ENCODE results near the gene MTHFD1L. TPM values are rescaled to one million over a fixed set of nuclear protein-coding genes. Genes with fewer than 3 reads are reported as not detected.
A peak's percentile ranks its signal among the peaks of the same experiment; 100 is the strongest.

Gene MTHFD1L
- total RNA-seq, 1 donor from 2014 or later = 66.0 TPM

DNA sequence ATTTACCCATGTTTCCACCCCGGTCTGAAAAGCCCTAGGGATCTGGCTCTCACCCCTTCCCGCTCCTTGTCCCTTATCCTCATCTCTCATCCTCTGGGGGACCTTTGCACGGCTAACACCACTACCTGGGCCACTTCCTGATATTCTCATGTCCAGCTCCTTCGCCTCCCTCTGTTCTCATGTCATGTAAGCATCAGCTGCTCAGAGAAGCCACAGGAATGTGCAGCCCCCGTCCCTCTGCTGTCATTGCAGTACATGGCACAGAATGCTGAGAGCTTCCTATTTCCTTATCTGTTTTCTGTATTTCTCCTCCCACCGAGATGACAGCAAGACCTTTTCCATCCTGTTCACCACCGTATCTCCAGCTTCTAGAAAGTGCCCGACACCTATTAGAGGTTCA lies 102.4 kb downstream of the MTHFD1L start:
- Mint-ChIP-seq H3K27ac (ENCODE audit: unreplicated experiment) (peak overlapping the region; percentile 85), H3K4me1 (ENCODE audit: unreplicated experiment) (peaks cover 17% of the 10 kb centered on the region), H3K4me3 (ENCODE audit: unreplicated experiment) (peak overlapping the region; percentile 68)

DNA sequence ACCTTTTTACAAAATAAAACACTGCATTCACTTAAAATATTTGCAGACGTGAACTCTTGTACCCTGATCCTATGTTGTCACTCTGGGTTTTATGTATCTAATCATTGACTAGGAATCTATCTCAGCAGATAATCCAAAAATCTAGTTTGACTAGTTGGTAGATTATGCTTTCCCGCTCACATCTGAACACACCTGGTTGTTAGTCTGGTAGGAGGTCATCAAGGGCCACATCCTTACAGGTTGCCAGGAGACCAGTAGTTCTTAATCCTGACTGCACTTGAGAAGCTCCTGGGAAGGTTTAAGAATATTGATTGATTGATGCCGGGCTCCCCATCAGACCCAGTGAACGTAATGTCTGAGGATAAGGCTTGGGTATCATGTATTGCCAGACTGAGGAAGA lies 104.4 kb downstream of the MTHFD1L start:
- Mint-ChIP-seq H3K4me1 (ENCODE audit: unreplicated experiment) (peaks cover 17% of the 10 kb centered on the region), H3K27ac (ENCODE audit: unreplicated experiment) (no peak overlapping the region), H3K27me3 (ENCODE audit: unreplicated experiment) (peaks cover 7% of the 10 kb centered on the region), H3K4me3 (ENCODE audit: unreplicated experiment) (no peak overlapping the region), H3K9me3 (ENCODE audit: unreplicated experiment) (no peaks in the 10 kb centered on the region), H3K36me3 (ENCODE audit: low read depth, unreplicated experiment) (peaks cover 34% of the 10 kb centered on the region)
- DNase-seq (ENCODE audit: low spot score) = no peak
- TF ChIP-seq, protein P1, sequence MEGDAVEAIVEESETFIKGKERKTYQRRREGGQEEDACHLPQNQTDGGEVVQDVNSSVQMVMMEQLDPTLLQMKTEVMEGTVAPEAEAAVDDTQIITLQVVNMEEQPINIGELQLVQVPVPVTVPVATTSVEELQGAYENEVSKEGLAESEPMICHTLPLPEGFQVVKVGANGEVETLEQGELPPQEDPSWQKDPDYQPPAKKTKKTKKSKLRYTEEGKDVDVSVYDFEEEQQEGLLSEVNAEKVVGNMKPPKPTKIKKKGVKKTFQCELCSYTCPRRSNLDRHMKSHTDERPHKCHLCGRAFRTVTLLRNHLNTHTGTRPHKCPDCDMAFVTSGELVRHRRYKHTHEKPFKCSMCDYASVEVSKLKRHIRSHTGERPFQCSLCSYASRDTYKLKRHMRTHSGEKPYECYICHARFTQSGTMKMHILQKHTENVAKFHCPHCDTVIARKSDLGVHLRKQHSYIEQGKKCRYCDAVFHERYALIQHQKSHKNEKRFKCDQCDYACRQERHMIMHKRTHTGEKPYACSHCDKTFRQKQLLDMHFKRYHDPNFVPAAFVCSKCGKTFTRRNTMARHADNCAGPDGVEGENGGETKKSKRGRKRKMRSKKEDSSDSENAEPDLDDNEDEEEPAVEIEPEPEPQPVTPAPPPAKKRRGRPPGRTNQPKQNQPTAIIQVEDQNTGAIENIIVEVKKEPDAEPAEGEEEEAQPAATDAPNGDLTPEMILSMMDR (IDR thresholded peaks at IDR 0.05; ENCODE audit: unreplicated experiment) = no peak

More for the DNA sequence above, 102.4 kb downstream of the MTHFD1L start:
- Mint-ChIP-seq H3K9me3 (ENCODE audit: unreplicated experiment) (no peaks in the 10 kb centered on the region), H3K36me3 (ENCODE audit: low read depth, unreplicated experiment) (peaks cover 18% of the 10 kb centered on the region), H3K27me3 (ENCODE audit: unreplicated experiment) (peaks cover 7% of the 10 kb centered on the region)
- DNase-seq (ENCODE audit: low spot score) = no peak
- TF ChIP-seq, protein P1 (IDR thresholded peaks at IDR 0.05; ENCODE audit: unreplicated experiment) = no peak

DNA sequence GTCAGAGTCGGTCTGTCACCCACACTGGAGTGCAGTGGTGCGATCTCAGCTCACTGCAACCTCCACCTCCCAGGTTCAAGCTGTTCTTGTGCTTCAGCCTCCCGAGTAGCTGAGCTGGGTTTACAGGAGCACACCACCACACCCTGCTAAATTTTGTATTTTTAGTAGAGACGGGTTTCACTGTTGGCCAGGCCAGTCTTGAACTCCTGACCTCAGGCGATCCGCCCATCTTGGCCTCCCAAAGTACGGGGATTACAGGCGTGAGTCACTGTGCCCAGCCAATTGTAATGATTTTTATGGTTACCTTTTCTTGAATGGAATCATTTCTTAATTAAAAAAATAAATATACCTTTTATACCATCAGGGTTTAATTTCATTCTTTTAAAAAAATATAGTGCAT lies 105.7 kb downstream of the MTHFD1L start:
- no peaks in the 10 kb centered on the region for H3K9me3 Mint-ChIP-seq (ENCODE audit: unreplicated experiment)

DNA sequence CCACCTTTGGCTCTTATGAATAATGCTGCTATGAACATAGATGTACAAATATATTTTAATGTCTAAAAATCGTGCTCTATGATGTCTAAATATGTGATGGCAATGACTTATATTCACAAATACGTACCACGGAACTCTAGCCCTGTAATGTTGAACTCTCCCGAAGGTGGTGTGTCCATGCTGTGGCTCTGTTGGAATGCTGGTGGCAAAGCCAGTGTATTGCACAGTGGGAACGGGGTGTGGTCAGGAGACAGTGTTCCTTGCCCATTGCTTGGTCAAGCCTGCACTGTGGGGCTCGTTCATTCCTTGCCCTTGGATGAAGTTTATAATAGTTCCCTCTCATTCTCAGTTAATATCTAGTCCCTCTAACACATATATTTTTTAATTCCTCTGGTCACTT lies 109.6 kb downstream of the MTHFD1L start:
- TF ChIP-seq, protein P1 (IDR thresholded peaks at IDR 0.05; ENCODE audit: unreplicated experiment) = no peak
- DNase-seq (ENCODE audit: low spot score) = no peak
- Mint-ChIP-seq H3K9me3 (ENCODE audit: unreplicated experiment) (no peaks in the 10 kb centered on the region), H3K36me3 (ENCODE audit: low read depth, unreplicated experiment) (peaks cover 28% of the 10 kb centered on the region), H3K27me3 (ENCODE audit: unreplicated experiment) (no peaks in the 10 kb centered on the region), H3K27ac (ENCODE audit: unreplicated experiment) (no peak overlapping the region), H3K4me3 (ENCODE audit: unreplicated experiment) (no peak overlapping the region), H3K4me1 (ENCODE audit: unreplicated experiment) (no peaks in the 10 kb centered on the region)

More for the DNA sequence above, 105.7 kb downstream of the MTHFD1L start:
- Mint-ChIP-seq H3K4me3 (ENCODE audit: unreplicated experiment) (no peak overlapping the region), H3K27me3 (ENCODE audit: unreplicated experiment) (peaks cover 4% of the 10 kb centered on the region), H3K27ac (ENCODE audit: unreplicated experiment) (no peak overlapping the region), H3K4me1 (ENCODE audit: unreplicated experiment) (peaks cover 10% of the 10 kb centered on the region), H3K36me3 (ENCODE audit: low read depth, unreplicated experiment) (peaks cover 32% of the 10 kb centered on the region)
- TF ChIP-seq, protein P1 (IDR thresholded peaks at IDR 0.05; ENCODE audit: unreplicated experiment) = no peak
- DNase-seq (ENCODE audit: low spot score) = no peak

DNA sequence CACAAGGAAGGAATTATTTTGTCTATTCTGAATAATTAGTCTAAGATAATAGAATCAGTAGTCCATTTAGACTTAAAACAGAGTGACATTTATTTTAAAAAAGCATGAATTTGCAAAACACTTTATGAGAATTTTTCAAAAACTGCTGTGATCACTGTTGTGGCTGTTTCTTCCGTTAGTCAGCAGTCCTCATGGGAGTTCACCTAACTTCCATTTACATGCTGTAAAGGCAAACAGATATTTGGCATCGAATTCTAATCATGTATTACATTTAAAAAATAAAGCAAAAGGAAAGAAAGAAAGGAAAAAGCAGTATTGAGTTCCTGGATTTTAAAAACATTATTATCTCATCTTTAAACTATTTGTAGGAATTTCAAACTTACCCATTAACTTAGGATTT lies 111.8 kb downstream of the MTHFD1L start:
- no peak overlapping the region for H3K27ac Mint-ChIP-seq (ENCODE audit: unreplicated experiment)
- TF ChIP-seq, protein P1 (IDR thresholded peaks at IDR 0.05; ENCODE audit: unreplicated experiment) = no peak
- no peaks in the 10 kb centered on the region for H3K27me3 Mint-ChIP-seq (ENCODE audit: unreplicated experiment)
- peaks cover 30% of the 10 kb centered on the region for H3K36me3 Mint-ChIP-seq (ENCODE audit: low read depth, unreplicated experiment)
- no peaks in the 10 kb centered on the region for H3K4me1 Mint-ChIP-seq (ENCODE audit: unreplicated experiment)
- H3K4me3 Mint-ChIP-seq (ENCODE audit: unreplicated experiment) = no peak overlapping the region
- no peaks in the 10 kb centered on the region for H3K9me3 Mint-ChIP-seq (ENCODE audit: unreplicated experiment)
- DNase-seq (ENCODE audit: low spot score) = no peak
